GM23338 (cell line): ENCODE data around the gene FAM81A. TPM values are rescaled to one million over a fixed set of nuclear protein-coding genes. Genes with fewer than 3 reads are reported as not detected.

Experiments used
- ATAC-seq: fragments of 200-7000 bp; cut with Tn5 transposase; 3 replicates; pipeline ENCODE4 v1.9.1; 2020
- DNase-seq: peaks from one replicate; pipeline ENCODE4 v3.0.0-alpha.2; 2015; ENCODE audit warnings: low spot score
- H2AFZ ChIP-seq: fragments of 200-600 bp; sonication (generic); 2 replicates; pipeline ENCODE4 v1.8.0; 2016; ENCODE audit warnings: antibody characterized with exemption, mild to moderate bottlenecking, moderate library complexity
- H3F3A ChIP-seq: fragments of 200-600 bp; sonication (generic); replicated peaks from 2 replicates; pipeline ENCODE4 v1.8.0; 2017; ENCODE audit warnings: antibody characterized with exemption, mixed run types, low read depth
- H3K27ac ChIP-seq: fragments of 200-600 bp; sonication (generic); 2 replicates; pipeline ENCODE4 v1.6.1; 2016; ENCODE audit warnings: low read depth
- H3K27me3 ChIP-seq: fragments of 200-600 bp; sonication (generic); 2 replicates; pipeline ENCODE4 v1.8.0; 2016; ENCODE audit warnings: mild to moderate bottlenecking, mixed run types, moderate library complexity; ENCODE audit not compliant: insufficient read depth
- H3K36me3 ChIP-seq: fragments of 200-600 bp; sonication (generic); 2 replicates; pipeline ENCODE4 v1.8.0; 2016; ENCODE audit warnings: mild to moderate bottlenecking; ENCODE audit not compliant: insufficient read depth
- H3K4me1 ChIP-seq: fragments of 200-600 bp; sonication (generic); 2 replicates; pipeline ENCODE4 v1.8.0; 2016; ENCODE audit warnings: mild to moderate bottlenecking, moderate library complexity; ENCODE audit not compliant: insufficient read depth
- H3K4me2 ChIP-seq: fragments of 200-600 bp; sonication (generic); 2 replicates; pipeline ENCODE4 v1.7.1; 2017; ENCODE audit warnings: mixed run types
- H3K4me3 ChIP-seq: fragments of 200-600 bp; sonication (generic); 2 replicates; pipeline ENCODE4 v1.6.1; 2016; ENCODE audit warnings: mixed run types
- H3K79me2 ChIP-seq: fragments of 200-600 bp; sonication (generic); replicated peaks from 2 replicates; pipeline ENCODE4 v1.8.0; 2017; ENCODE audit warnings: mild to moderate bottlenecking; ENCODE audit not compliant: insufficient read depth
- H3K9me2 ChIP-seq: fragments of 200-600 bp; sonication (generic); 2 replicates; pipeline ENCODE4 v1.8.0; 2017; ENCODE audit not compliant: insufficient read depth
- H4K20me1 ChIP-seq: fragments of 200-600 bp; sonication (generic); replicated peaks from 2 replicates; pipeline ENCODE4 v1.8.0; 2017; ENCODE audit warnings: mild to moderate bottlenecking; ENCODE audit not compliant: insufficient read depth
- H3K27ac Mint-ChIP-seq: 2 replicates; pipeline ENCODE4 v1.8.0; 2020; ENCODE audit warnings: inconsistent platforms, mild to moderate bottlenecking, moderate library complexity, mixed read lengths
- H3K27me3 Mint-ChIP-seq: 3 replicates; pipeline ENCODE4 v1.8.0; 2022; ENCODE audit warnings: low read depth, mild to moderate bottlenecking, moderate library complexity, mixed read lengths, inconsistent platforms; ENCODE audit not compliant: insufficient read depth, poor library complexity
- H3K36me3 Mint-ChIP-seq: 3 replicates; pipeline ENCODE4 v1.8.0; 2021; ENCODE audit warnings: low read depth, mild to moderate bottlenecking, inconsistent platforms, moderate library complexity, mixed read lengths
- H3K4me1 Mint-ChIP-seq: 3 replicates; pipeline ENCODE4 v1.8.0; 2020; ENCODE audit warnings: mild to moderate bottlenecking, inconsistent platforms, mixed read lengths
- H3K4me3 Mint-ChIP-seq: 3 replicates; pipeline ENCODE4 v1.8.0; 2021; ENCODE audit warnings: moderate library complexity, mild to moderate bottlenecking, inconsistent platforms, mixed read lengths
- H3K9me3 Mint-ChIP-seq: 3 replicates; pipeline ENCODE4 v1.8.0; 2020; ENCODE audit warnings: moderate library complexity, mild to moderate bottlenecking, inconsistent platforms, mixed read lengths
- ETS1 ChIP-seq: IDR thresholded peaks from 2 replicates; pipeline ENCODE4 v1.6.1; 2016; ENCODE audit warnings: antibody characterized with exemption
- EZH2 ChIP-seq: fragments of 200-600 bp; sonication (generic); IDR thresholded peaks from one replicate; pipeline ENCODE4 v1.8.0; 2017; ENCODE audit warnings: antibody characterized with exemption, mild to moderate bottlenecking, low read depth; ENCODE audit not compliant: unreplicated experiment
- EZH2phosphoT487 ChIP-seq: fragments of 200-600 bp; sonication (generic); IDR thresholded peaks from one replicate; pipeline ENCODE4 v1.8.1; 2018; ENCODE audit warnings: antibody characterized with exemption; ENCODE audit not compliant: unreplicated experiment
- JUNB ChIP-seq: IDR thresholded peaks from one replicate; pipeline ENCODE4 v1.6.1; 2016; ENCODE audit warnings: antibody characterized with exemption; ENCODE audit not compliant: unreplicated experiment
- POLR2AphosphoS5 ChIP-seq: IDR thresholded peaks from 2 replicates; pipeline ENCODE4 v1.6.1; 2016; ENCODE audit warnings: antibody characterized with exemption, low read depth
- REST ChIP-seq: IDR thresholded peaks from one replicate; pipeline ENCODE4 v1.6.1; 2018; ENCODE audit warnings: antibody characterized with exemption; ENCODE audit not compliant: unreplicated experiment
- STAT1 ChIP-seq: IDR thresholded peaks from one replicate; pipeline ENCODE4 v1.6.1; 2016; ENCODE audit warnings: antibody characterized with exemption; ENCODE audit not compliant: unreplicated experiment
- ZNF331 ChIP-seq: fragments of 250-450 bp; sonication (Bioruptor Pico); IDR thresholded peaks from 2 replicates; pipeline ENCODE4 v1.5.0; 2020; ENCODE audit warnings: low read depth, mild to moderate bottlenecking, moderate library complexity
- polyA plus RNA-seq: library from polyadenylated mRNA; unstranded; fragments of >200 nt; fragmentation: Nextera tagmentation; extraction: Ambion mirVana; gene quantifications from 2 replicates; pipeline ENCODE4 v1.2.1, GENCODE V29; 2016
- small RNA-seq: library from RNA; depleted of rRNA; stranded (forward); fragments of <200 nt; gene quantifications from one replicate; pipeline ENCODE3, GENCODE V24; 2014; ENCODE audit warnings: low replicate concordance
- total RNA-seq: library from RNA; depleted of rRNA; stranded (reverse); fragments of >200 nt; shearing (Covaris generic); gene quantifications from 2 replicates; pipeline ENCODE4 v1.2.3, GENCODE V29; 2014; rRNA removed

The FAM81A gene
- total and polyA plus RNA-seq, 2 experiments from 2014 or later = 0.73 to 4.1 TPM

DNA sequence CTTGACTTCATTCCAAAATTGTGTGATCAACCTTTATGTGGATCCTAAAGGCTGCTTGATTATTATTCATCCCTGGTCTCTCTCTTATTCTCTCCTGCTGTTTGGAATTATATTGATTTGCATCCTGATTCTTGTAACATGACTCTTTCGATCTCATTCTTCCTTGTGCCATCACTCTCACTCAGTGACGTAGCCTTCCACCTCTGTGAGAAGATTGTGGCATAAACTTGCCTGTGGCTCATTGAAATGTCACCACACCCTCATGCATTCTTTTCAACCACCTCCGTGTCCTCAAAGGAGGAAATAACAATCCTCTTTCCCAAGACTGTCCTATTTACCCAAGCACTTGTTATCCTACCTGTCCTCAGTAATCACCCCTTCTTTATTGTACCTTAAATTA is 132.3 kb downstream of the FAM81A start:
- Mint-ChIP-seq H3K36me3 (no peaks in the 10 kb centered on the region), H3K27ac (no peak overlapping the region), H3K27me3 (no peaks in the 10 kb centered on the region), H3K9me3 (no peaks in the 10 kb centered on the region), H3K4me1 (peaks cover 7% of the 10 kb centered on the region), H3K4me3 (no peak overlapping the region)
- H3K79me2 ChIP-seq = no peaks in the 10 kb centered on the region
- H3K9me2 ChIP-seq = no peaks in the 10 kb centered on the region
- no peak overlapping the region for H3K27ac ChIP-seq
- no peaks in the 10 kb centered on the region for H4K20me1 ChIP-seq
- H3K36me3 ChIP-seq = no peaks in the 10 kb centered on the region; the same call in 1 of the 2 replicates
- H3K4me1 ChIP-seq = peaks cover 6% of the 10 kb centered on the region; the same call in 1 of the 2 replicates
- no peak for ATAC-seq
- TF ChIP-seq ETS1 = no peak
- H3K4me3 ChIP-seq = no peak overlapping the region
- H3K27me3 ChIP-seq = no peaks in the 10 kb centered on the region
- H3K4me2 ChIP-seq = no peak overlapping the region
- no peak for DNase-seq
- no peaks in the 10 kb centered on the region for H3F3A ChIP-seq
- H2AFZ ChIP-seq = no peak overlapping the region

DNA sequence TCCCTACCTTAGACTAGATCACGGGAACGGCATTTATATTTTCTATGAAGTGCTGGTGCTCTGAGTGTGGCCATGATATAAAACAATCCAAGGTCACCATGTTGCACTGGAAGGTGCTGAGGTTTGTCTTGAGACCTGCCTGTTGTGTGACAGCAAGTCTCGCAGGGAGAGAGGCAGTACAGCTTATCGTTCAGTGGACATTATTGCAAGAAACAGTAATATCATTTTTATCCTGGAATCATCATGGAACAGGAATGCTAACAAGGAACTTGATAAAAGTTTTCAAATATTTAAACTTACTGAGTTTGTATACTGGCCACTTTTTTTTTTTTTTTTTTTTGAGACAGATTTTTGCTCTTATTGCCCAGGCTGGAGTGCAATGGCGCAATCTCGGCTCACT is 133.6 kb downstream of the FAM81A start:
- H3K79me2 ChIP-seq = no peaks in the 10 kb centered on the region
- no peak for DNase-seq
- Mint-ChIP-seq H3K27me3 (no peaks in the 10 kb centered on the region), H3K4me1 (peaks cover 7% of the 10 kb centered on the region), H3K4me3 (no peak overlapping the region), H3K27ac (no peak overlapping the region), H3K9me3 (no peaks in the 10 kb centered on the region), H3K36me3 (no peaks in the 10 kb centered on the region)
- no peak overlapping the region for H3K4me2 ChIP-seq
- no peak overlapping the region for H2AFZ ChIP-seq
- no peak overlapping the region for H3K27ac ChIP-seq
- TF ChIP-seq POLR2AphosphoS5 (no peak), EZH2phosphoT487 (no peak), STAT1 (no peak), ZNF331 (CRISPR knock-in tag) (no peak), JUNB (no peak), REST (no peak), EZH2 (no peak)
- no peak overlapping the region for H3K4me3 ChIP-seq
- no peaks in the 10 kb centered on the region for H4K20me1 ChIP-seq
- H3K36me3 ChIP-seq = no peaks in the 10 kb centered on the region
- no peak for ATAC-seq
- peaks cover 6% of the 10 kb centered on the region; the same call in 1 of the 2 replicates for H3K4me1 ChIP-seq
- H3K27me3 ChIP-seq = no peaks in the 10 kb centered on the region
- H3F3A ChIP-seq = no peaks in the 10 kb centered on the region
- no peaks in the 10 kb centered on the region for H3K9me2 ChIP-seq

Small RNA genes lying within 50 kb of the gene (small RNA-seq; reads per million reads assigned to genes)
- gene RF00019 = not detected

Other genes with a start within 250 kb of the FAM81A start
- gene LDHAL6B, start 231.3 kb upstream of the FAM81A start, total RNA-seq = not detected in 2 replicates
- not detected in 2 replicates for gene LDHAL6B, start 231.3 kb upstream of the FAM81A start, polyA plus RNA-seq
- gene MYO1E, start 65.3 kb upstream of the FAM81A start, total RNA-seq = 99.4 and 131 TPM in 2 replicates
- 68.3 and 70.7 TPM in 2 replicates for gene MYO1E, start 65.3 kb upstream of the FAM81A start, polyA plus RNA-seq
- gene GCNT3, start 173.6 kb downstream of the FAM81A start, total RNA-seq = not detected in 2 replicates
- not detected in 2 replicates for gene GCNT3, start 173.6 kb downstream of the FAM81A start, polyA plus RNA-seq
- gene GTF2A2, start 219.3 kb downstream of the FAM81A start, total RNA-seq = 40.7 and 45.9 TPM in 2 replicates
- 420 and 424 TPM in 2 replicates for gene GTF2A2, start 219.3 kb downstream of the FAM81A start, polyA plus RNA-seq